ENCODE measurements around the gene ZNF479. TPM values are rescaled to one million over a fixed set of nuclear protein-coding genes. Genes with fewer than 3 reads are reported as not detected.
"Not testable (repeated sequence)": the region's sequence is repeated elsewhere in the genome, so short reads cannot be mapped to it uniquely, and the experiment has no call there.

The ZNF479 gene
- not detected for total RNA-seq
- polyA plus RNA-seq (ENCODE audit: insufficient read length in 6 of 6), result not detected
- long read RNA-seq, donor 1, result 0 reads
- long read RNA-seq, donor 2, result 0 reads
- long read RNA-seq, donor 3, result 0 reads
- long read RNA-seq, donor 4, result 0 reads
- long read RNA-seq, donor 5, result 0 reads
- long read RNA-seq, donor 6, result 0 reads
- long read RNA-seq, donor 7, result 0 reads
- long read RNA-seq, donor 8, result 0 reads
- long read RNA-seq, donor 9, result 0 reads
- long read RNA-seq, donor 10, result 0 reads
- long read RNA-seq, donor 11, result 0 reads
- long read RNA-seq, donor 12, result 0 reads

GRCh38 chr7:57132336-57132735, at the start of gene ZNF479:
ZNF479 (minus strand) TSS chr7:57132436; CDS start chr7:57132324, 112 bp downstream.
- H3K27ac ChIP-seq; intact Hi-C loops (cut with DNase I); ATAC-seq; H3K4me3 ChIP-seq; H3K27me3 ChIP-seq; H3K4me1 ChIP-seq; H3K36me3 ChIP-seq; DNase-seq: not testable (repeated sequence)
- peaks cover 0 to 96% of the 10 kb centered on the region in 2 donors for H3K9me3 ChIP-seq

GRCh38 chr7:57182031-57182430, 49.8 kb upstream of the ZNF479 start:
- H3K27ac ChIP-seq, result no peak overlapping the region
- intact Hi-C loops (cut with DNase I), result no loop called here
- no peak overlapping the region for H3K4me3 ChIP-seq
- DNase-seq, result no peak
- TF ChIP-seq CTCF (IDR thresholded peaks at IDR 0.05), result no peak
- no peaks in the 10 kb centered on the region for H3K4me1 ChIP-seq
- H3K27me3 ChIP-seq, result no peaks in the 10 kb centered on the region
- ATAC-seq, result no peak
- no peaks in the 10 kb centered on the region for H3K36me3 ChIP-seq
- H3K9me3 ChIP-seq, result no peaks in the 10 kb centered on the region

GRCh38 chr7:57181281-57181680, 49.0 kb upstream of the ZNF479 start:
- H3K27me3 ChIP-seq, result no peaks in the 10 kb centered on the region
- no peaks in the 10 kb centered on the region for H3K9me3 ChIP-seq
- no peak for TF ChIP-seq CTCF (IDR thresholded peaks at IDR 0.05)

GRCh38 chr7:57179776-57180415, 47.7 kb upstream of the ZNF479 start:
- Histone ChIP-seq H3K4me3 (no peak overlapping the region), H3K36me3 (no peaks in the 10 kb centered on the region), H3K4me1 (no peaks in the 10 kb centered on the region), H3K27ac (no peak overlapping the region), H3K9me3 (no peaks in the 10 kb centered on the region), H3K27me3 (no peaks in the 10 kb centered on the region)
- no peak for TF ChIP-seq CTCF (IDR thresholded peaks at IDR 0.05)
- ATAC-seq, result no peak
- intact Hi-C loops (cut with DNase I), result no loop called here
- DNase-seq, result peak in 1 of 4 donors; percentile 76

More at GRCh38 chr7:57181281-57181680, 49.0 kb upstream of the ZNF479 start:
- no peaks in the 10 kb centered on the region for H3K36me3 ChIP-seq
- intact Hi-C loops (cut with DNase I), result no loop called here
- H3K4me3 ChIP-seq, result no peak overlapping the region
- ATAC-seq, result no peak
- DNase-seq, result peak in 1 of 4 donors; percentile 30
- no peaks in the 10 kb centered on the region for H3K4me1 ChIP-seq
- H3K27ac ChIP-seq, result no peak overlapping the region

GRCh38 chr7:57178768-57179139, 46.5 kb upstream of the ZNF479 start:
- TF ChIP-seq CTCF (IDR thresholded peaks at IDR 0.05), result no peak
- no peaks in the 10 kb centered on the region for H3K4me1 ChIP-seq
- intact Hi-C loops (cut with DNase I), result no loop called here
- peak in 1 of 4 donors; percentile 45 for DNase-seq
- H3K27me3 ChIP-seq, result no peaks in the 10 kb centered on the region
- H3K36me3 ChIP-seq, result no peaks in the 10 kb centered on the region
- no peaks in the 10 kb centered on the region for H3K9me3 ChIP-seq
- ATAC-seq, result no peak
- no peak overlapping the region for H3K27ac ChIP-seq
- H3K4me3 ChIP-seq, result no peak overlapping the region

Measured in left lung (tissue), 14 donors.